Hematopoietic multipotent progenitor cell treated with erythropoietin and hydrocortisone succinate and interleukin-3 and kit ligand, for 6 days (in vitro differentiated cells): ENCODE measurements around the gene ARRB1.
"Not testable (repeated sequence)": the region's sequence is repeated elsewhere in the genome, so short reads cannot be mapped to it uniquely, and the experiment has no call there.

Experiments used
- DNase-seq: peaks from one replicate; pipeline ENCODE4 v3.0.0-alpha.2; 2015

The ARRB1 gene

GRCh38 chr11:75371949-75372876, 20.8 kb upstream of the ARRB1 start:
- DNase-seq = no peak

DNA sequence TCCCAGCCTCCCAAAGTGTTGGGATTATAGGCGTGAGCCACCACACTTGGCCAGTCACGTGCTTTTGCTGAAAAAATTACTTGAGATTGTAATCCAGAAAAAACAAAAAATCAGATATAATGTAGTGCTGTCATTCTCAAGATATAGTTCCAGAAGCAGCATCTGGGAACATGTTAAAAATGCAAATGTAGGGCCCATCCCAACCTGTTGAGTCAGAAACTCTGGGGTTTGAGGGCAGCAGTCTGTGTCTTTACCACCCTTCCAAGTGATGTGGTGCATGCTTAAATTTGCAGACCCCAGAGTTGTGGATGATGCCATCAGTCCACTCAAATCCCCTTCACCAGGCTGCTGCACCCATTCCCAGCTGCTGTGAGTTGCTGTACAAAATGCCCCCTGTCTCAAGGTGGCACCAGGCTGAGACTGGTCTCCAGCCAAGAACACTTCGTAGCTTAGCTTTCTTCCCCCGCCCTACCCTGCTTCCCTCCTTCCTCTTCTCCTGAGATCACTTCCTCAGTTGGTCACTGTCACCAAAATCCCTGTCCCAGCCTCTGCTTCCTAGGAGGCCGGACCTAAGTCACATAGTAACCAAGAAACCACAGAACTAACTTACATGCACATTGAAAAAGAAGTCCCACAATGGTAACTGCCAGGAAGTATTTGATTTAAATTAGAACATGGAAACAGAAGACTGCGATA, 18.2 kb upstream of the ARRB1 start:
- DNase-seq = peak; percentile 59

- peak; percentile 66 for DNase-seq
Measured at GRCh38 chr11:75366826-75367225, 15.4 kb upstream of the ARRB1 start.

- no peak for DNase-seq
Measured at GRCh38 chr11:75365711-75366181, 14.3 kb upstream of the ARRB1 start.

- DNase-seq = not testable (repeated sequence)
Measured at GRCh38 chr11:75362285-75362684, 10.8 kb upstream of the ARRB1 start.

- no peak for DNase-seq
Measured at GRCh38 chr11:75356613-75357012, 5.2 kb upstream of the ARRB1 start.

GRCh38 chr11:75355051-75355450, 3.6 kb upstream of the ARRB1 start:
- no peak for DNase-seq

- no peak for DNase-seq
Measured at GRCh38 chr11:75352588-75353206, 1.2 kb upstream of the ARRB1 start.

DNA sequence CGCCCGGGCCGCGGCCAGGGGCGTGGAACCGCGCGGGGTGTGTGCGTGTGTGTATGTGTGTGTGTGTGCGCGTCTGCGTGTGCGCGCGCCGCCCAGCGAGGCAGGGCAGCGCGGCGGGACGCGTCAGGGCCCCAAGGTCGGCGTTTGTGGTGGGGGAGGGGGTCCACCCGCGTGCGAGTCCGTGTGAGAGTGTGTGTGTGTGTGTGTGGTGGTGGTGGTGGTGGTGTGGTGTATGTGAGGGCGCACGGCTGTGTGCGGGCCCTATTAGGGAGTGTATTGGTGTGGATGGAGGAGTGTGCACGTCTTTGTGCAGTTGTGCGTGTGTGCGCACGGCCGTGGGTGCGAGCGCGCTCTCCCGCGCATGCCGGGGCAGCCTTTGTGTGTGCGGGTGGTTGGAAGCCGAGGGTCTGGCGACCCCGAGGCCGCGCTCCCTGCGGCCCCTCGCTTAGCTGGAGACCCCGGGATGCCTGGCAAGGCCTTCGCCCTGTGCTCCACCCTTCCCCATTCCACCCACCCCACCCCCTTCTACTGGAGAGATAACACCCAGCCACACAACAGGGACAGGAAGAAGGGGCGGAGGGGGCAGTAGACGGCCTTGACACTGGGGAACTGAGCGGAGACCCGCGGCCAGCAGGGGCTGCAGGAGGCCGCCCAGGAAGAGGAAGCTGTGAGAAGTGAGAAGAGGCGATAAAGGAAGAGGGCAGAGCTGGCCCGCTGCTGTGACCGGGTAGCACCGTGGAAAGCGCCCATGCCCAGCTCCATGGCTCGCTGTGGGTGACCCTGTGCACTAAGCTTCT, 528 bp upstream of the ARRB1 start:
- DNase-seq = peak; percentile 95

- peak; percentile 77 for DNase-seq
Measured at GRCh38 chr11:75350743-75351540, 519 bp downstream of the ARRB1 start.

- DNase-seq = no peak
Measured at GRCh38 chr11:75350122-75350742, 1.2 kb downstream of the ARRB1 start.

GRCh38 chr11:75349521-75350116, 1.8 kb downstream of the ARRB1 start:
- DNase-seq = no peak

- DNase-seq = peak; percentile 81
Measured at GRCh38 chr11:75347781-75348566, 3.5 kb downstream of the ARRB1 start.

- no peak for DNase-seq
Measured at GRCh38 chr11:75346912-75347647, 4.4 kb downstream of the ARRB1 start.

- DNase-seq = no peak
Measured at GRCh38 chr11:75346296-75346695, 5.2 kb downstream of the ARRB1 start.

DNA sequence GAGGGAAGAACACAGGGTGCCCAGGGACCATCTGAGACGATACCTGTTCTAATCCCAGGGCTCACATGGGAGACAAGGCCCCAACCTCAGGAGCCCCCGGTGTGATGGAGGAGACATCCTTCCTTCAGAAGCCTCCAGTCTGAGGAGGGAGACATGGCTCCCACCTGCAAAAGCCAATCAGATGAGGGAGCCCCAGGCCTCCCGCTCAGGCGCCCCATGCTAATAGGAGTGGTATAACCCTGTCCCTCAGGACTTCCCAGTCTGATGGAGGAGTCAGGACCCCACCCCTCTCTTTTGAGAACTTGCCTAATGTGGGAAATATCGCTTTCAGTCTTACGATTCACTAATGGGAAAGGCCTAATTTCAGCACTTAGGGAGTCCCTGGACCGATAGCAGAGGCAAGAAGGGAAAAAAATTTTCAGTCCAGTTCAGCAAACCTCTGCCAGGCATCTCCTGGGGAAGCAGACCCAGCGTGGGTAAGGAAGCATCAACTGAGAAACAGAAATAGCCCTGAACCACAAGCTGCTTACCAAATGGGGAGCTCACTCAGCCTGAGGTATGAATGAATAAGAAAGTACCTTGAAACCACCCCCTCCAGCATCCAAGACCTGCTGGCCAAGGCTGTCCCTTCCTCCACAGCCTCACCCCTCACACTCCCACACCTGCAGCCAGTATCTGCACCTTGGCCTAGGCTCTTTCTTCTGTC, 5.9 kb downstream of the ARRB1 start:
- no peak for DNase-seq

DNA sequence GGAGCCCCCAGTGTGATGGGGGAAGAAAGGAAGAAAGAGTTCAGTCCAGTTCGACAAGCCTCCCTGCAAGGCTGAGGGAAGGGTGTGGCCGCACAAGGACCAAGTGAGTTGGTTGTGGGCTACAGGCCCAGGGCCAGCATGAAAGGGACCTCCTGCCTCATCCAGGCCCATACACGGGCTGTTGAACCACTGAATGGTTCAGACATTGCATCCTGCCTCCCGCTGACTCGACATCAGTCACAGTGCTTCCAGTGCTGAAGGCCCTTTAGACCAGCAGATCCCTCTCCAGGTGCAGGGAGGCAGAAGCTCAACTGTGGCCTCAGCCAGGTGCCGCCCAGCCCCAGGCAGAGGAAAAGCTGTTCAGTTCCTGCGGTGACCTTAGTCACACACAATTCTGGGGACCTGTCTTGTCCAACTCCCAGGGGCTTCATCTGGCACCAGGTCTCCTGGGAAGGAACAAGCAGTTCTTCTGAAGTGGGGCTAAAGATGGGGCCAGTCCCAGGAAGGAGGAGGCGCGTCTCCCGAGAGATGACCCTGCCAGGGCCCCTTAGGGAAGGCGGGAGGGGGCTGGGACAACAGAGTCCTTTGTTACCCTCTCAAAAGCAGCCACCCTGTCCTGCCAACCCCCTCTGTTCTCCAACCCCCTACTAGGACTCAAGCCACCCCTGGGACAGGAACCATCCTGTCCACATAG, 6.6 kb downstream of the ARRB1 start:
- no peak for DNase-seq

- DNase-seq = no peak
Measured at GRCh38 chr11:75344186-75344585, 7.3 kb downstream of the ARRB1 start.
